ENCODE measurements around the gene U2AF1.
"Not testable (repeated sequence)": the region's sequence is repeated elsewhere in the genome, so short reads cannot be mapped to it uniquely, and the experiment has no call there.

- not testable (repeated sequence) for TF ChIP-seq CTCF (IDR thresholded peaks at IDR 0.05; ENCODE audit: insufficient read depth, low read length, poor library complexity, severe bottlenecking); EZH2phosphoT487 (conservative IDR thresholded peaks at IDR 0.05; ENCODE audit: low read length)
These were observed 39.3 kb downstream of the U2AF1 start for GRCh38 chr21:43068065-43068464.

All from SU-DHL-6 (cell line).